SU-DHL-6 (cell line): ENCODE data around the gene RNF38.

Source experiments
- H2AFZ ChIP-seq: fragments of 200-600 bp; sonication (generic); 2 replicates; pipeline ENCODE4 v1.6.1; 2014; ENCODE audit warnings: low read depth, mild to moderate bottlenecking, moderate library complexity, mixed read lengths, antibody characterized with exemption, low read length; ENCODE audit not compliant: severe bottlenecking
- H3F3A ChIP-seq: fragments of 200-600 bp; shearing (Covaris generic); 2 replicates; pipeline ENCODE4 v1.6.0; 2016; ENCODE audit warnings: antibody characterized with exemption, mild to moderate bottlenecking; ENCODE audit not compliant: insufficient read depth
- H3K27ac ChIP-seq: fragments of 200-600 bp; sonication (generic); 2 replicates; pipeline ENCODE4 v1.5.1; 2016; ENCODE audit warnings: low read depth, mild to moderate bottlenecking, low read length, moderate library complexity, mixed read lengths
- H3K27me3 ChIP-seq: fragments of 200-600 bp; sonication (generic), shearing (Covaris generic); 2 replicates; pipeline ENCODE4 v1.6.0; 2014; ENCODE audit warnings: mild to moderate bottlenecking, low read length
- H3K36me3 ChIP-seq: fragments of 200-600 bp; sonication (generic); 2 replicates; pipeline ENCODE4 v1.6.1; 2014; ENCODE audit warnings: mild to moderate bottlenecking, low read length, mixed read lengths
- H3K4me2 ChIP-seq: fragments of 300-600, 200-600 bp; shearing (Covaris generic), sonication (generic); 2 replicates; pipeline ENCODE4 v1.6.0; 2014; ENCODE audit warnings: low read length, low read depth, mild to moderate bottlenecking; ENCODE audit not compliant: poor library complexity, severe bottlenecking
- H3K4me3 ChIP-seq: fragments of 200-600 bp; sonication (generic); 2 replicates; pipeline ENCODE4 v1.5.1; 2014; ENCODE audit warnings: antibody characterized with exemption, low read length, mild to moderate bottlenecking, mixed read lengths; ENCODE audit not compliant: insufficient read depth, poor library complexity, severe bottlenecking
- H3K79me2 ChIP-seq: fragments of 200-600 bp; sonication (generic); 2 replicates; pipeline ENCODE4 v1.6.1; 2014; ENCODE audit warnings: mild to moderate bottlenecking, low read length, moderate library complexity; ENCODE audit not compliant: insufficient read depth
- H3K9ac ChIP-seq: fragments of 200-600 bp; sonication (generic); 2 replicates; pipeline ENCODE4 v1.7.0; 2014; ENCODE audit warnings: mild to moderate bottlenecking, low read length
- H3K9me2 ChIP-seq: fragments of 200-600 bp; sonication (generic); replicated peaks from 2 replicates; pipeline ENCODE4 v1.6.1; 2014; ENCODE audit warnings: low read length; ENCODE audit not compliant: insufficient read depth
- H3K9me3 ChIP-seq: fragments of 200-600 bp; sonication (generic); 2 replicates; pipeline ENCODE4 v1.6.1; 2014; ENCODE audit warnings: low read length, mixed read lengths; ENCODE audit not compliant: insufficient read depth
- H4K20me1 ChIP-seq: fragments of 200-600 bp; sonication (generic); 2 replicates; pipeline ENCODE4 v1.6.1; 2014; ENCODE audit warnings: low read depth, mild to moderate bottlenecking, antibody characterized with exemption, low read length, moderate library complexity, mixed read lengths
- EZH2phosphoT487 ChIP-seq: fragments of 200-600 bp; sonication (generic), shearing (Covaris generic); conservative IDR thresholded peaks from 2 replicates; pipeline ENCODE4 v1.6.1; 2018; ENCODE audit warnings: mild to moderate bottlenecking, antibody characterized with exemption, low read length, moderate library complexity, mixed read lengths
- TF ChIP-seq, protein P1 (sequence below): fragments of 200-600 bp; sonication (generic); IDR thresholded peaks from one replicate; pipeline ENCODE4 v1.5.1; 2017; ENCODE audit warnings: antibody characterized with exemption, mild to moderate bottlenecking, low read length, moderate library complexity; ENCODE audit not compliant: insufficient read depth, poor library complexity, severe bottlenecking

RNF38 gene

DNA sequence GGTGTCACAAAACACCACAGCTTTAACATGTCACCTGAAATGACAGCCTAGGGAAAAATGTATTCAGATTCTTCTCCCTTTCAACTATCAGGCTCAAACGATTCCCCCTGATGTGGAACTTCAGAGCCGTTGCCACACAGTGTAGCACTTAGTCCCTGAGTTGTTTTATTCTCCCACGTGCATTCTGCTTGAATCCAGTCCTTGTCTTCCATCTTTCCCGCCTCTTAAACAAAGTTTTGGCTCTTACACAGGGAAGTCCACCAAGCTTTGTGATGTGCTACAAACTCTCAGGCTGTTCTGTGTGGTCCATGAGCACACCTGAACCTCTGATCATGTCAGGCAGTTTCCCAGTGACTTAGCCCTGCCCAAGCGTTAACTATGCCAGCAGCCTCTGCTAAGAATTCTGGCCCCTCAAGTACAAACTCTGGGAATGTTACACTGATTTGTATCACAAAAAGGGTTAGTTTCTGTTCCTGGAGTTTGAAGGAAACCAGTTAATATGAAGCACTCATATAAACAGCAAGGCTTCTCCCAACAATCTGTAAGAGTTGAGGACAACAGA, 45.8 kb upstream of the RNF38 start:
- TF ChIP-seq EZH2phosphoT487: no peak
- TF ChIP-seq, protein P1, sequence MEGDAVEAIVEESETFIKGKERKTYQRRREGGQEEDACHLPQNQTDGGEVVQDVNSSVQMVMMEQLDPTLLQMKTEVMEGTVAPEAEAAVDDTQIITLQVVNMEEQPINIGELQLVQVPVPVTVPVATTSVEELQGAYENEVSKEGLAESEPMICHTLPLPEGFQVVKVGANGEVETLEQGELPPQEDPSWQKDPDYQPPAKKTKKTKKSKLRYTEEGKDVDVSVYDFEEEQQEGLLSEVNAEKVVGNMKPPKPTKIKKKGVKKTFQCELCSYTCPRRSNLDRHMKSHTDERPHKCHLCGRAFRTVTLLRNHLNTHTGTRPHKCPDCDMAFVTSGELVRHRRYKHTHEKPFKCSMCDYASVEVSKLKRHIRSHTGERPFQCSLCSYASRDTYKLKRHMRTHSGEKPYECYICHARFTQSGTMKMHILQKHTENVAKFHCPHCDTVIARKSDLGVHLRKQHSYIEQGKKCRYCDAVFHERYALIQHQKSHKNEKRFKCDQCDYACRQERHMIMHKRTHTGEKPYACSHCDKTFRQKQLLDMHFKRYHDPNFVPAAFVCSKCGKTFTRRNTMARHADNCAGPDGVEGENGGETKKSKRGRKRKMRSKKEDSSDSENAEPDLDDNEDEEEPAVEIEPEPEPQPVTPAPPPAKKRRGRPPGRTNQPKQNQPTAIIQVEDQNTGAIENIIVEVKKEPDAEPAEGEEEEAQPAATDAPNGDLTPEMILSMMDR: no peak
- Histone ChIP-seq H3K36me3 (no peaks in the 10 kb centered on the region), H3K9me2 (no peaks in the 10 kb centered on the region), H3K79me2 (peaks cover 69% of the 10 kb centered on the region), H3K27ac (no peak overlapping the region), H3K9ac (no peak overlapping the region), H3F3A (0 out of 2 replicates have a peak, but pooled peaks cover 4% of the 10 kb centered on the region), H3K4me3 (no peak overlapping the region), H3K9me3 (no peaks in the 10 kb centered on the region), H2AFZ (no peak overlapping the region), H3K4me2 (no peak overlapping the region), H3K27me3 (no peaks in the 10 kb centered on the region), H4K20me1 (peaks cover 9% of the 10 kb centered on the region; the same call in 1 of the 2 replicates)

- Histone ChIP-seq H3K9me2 (no peaks in the 10 kb centered on the region), H4K20me1 (peaks cover 11% of the 10 kb centered on the region; the same call in 1 of the 2 replicates), H3K4me3 (no peak overlapping the region), H3K27me3 (no peaks in the 10 kb centered on the region), H3K4me2 (no peak overlapping the region), H3K9ac (no peak overlapping the region), H3K79me2 (peaks cover 72% of the 10 kb centered on the region), H2AFZ (no peak overlapping the region), H3F3A (0 out of 2 replicates have a peak, but pooled peaks cover 4% of the 10 kb centered on the region), H3K27ac (no peak overlapping the region), H3K9me3 (no peaks in the 10 kb centered on the region), H3K36me3 (no peaks in the 10 kb centered on the region)
- no peak for TF ChIP-seq EZH2phosphoT487
- TF ChIP-seq, protein P1: no peak
Measured at GRCh38 chr9:36444203-36444602, 44.1 kb upstream of the RNF38 start.

DNA sequence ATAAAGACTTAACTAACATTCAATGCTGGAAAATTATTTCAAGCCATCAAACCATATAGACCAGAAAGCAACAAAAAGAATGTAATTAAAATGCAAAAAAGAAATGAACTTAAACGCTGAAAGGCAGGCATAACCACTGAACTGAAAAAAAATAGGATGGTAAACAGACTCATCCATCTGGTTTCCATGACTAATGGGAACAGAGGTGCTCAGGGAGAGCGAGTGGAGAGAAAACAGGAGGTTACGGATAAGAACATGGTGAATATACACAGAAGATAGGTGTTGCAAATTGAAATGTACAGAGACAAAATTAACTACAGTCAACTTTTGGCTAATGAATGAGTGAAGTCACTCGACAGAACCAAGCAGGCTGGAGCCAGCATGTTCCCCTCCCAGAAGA, 43.5 kb upstream of the RNF38 start:
- H3K27ac ChIP-seq: no peak overlapping the region
- no peak overlapping the region for H3K9ac ChIP-seq
- no peaks in the 10 kb centered on the region for H3K9me3 ChIP-seq
- no peaks in the 10 kb centered on the region for H3K36me3 ChIP-seq
- no peaks in the 10 kb centered on the region for H3K27me3 ChIP-seq
- H3K9me2 ChIP-seq: no peaks in the 10 kb centered on the region
- H4K20me1 ChIP-seq: peaks cover 13% of the 10 kb centered on the region; the same call in 1 of the 2 replicates
- H3K4me2 ChIP-seq: no peak overlapping the region
- 0 out of 2 replicates have a peak, but pooled peaks cover 4% of the 10 kb centered on the region for H3F3A ChIP-seq
- peaks cover 68% of the 10 kb centered on the region for H3K79me2 ChIP-seq
- H3K4me3 ChIP-seq: no peak overlapping the region
- H2AFZ ChIP-seq: no peak overlapping the region
- TF ChIP-seq, protein P1: no peak
- no peak for TF ChIP-seq EZH2phosphoT487
